Dermis blood vessel endothelial cell (primary cell): ENCODE results near the gene MGST3. TPM values are rescaled to one million over a fixed set of nuclear protein-coding genes. Genes with fewer than 3 reads are reported as not detected.
"Not testable (repeated sequence)": the region's sequence is repeated elsewhere in the genome, so short reads cannot be mapped to it uniquely, and the experiment has no call there.

Source experiments
- DNase-seq: peaks from one replicate; pipeline ENCODE4 v3.0.0; 2010
- total RNA-seq: library from RNA; depleted of rRNA; stranded (reverse); fragments of >200 nt; gene quantifications from 2 replicates; pipeline ENCODE4 v1.2.3, GENCODE V29; 2014

MGST3 gene
- 103 and 166 TPM in 2 replicates for total RNA-seq

DNA sequence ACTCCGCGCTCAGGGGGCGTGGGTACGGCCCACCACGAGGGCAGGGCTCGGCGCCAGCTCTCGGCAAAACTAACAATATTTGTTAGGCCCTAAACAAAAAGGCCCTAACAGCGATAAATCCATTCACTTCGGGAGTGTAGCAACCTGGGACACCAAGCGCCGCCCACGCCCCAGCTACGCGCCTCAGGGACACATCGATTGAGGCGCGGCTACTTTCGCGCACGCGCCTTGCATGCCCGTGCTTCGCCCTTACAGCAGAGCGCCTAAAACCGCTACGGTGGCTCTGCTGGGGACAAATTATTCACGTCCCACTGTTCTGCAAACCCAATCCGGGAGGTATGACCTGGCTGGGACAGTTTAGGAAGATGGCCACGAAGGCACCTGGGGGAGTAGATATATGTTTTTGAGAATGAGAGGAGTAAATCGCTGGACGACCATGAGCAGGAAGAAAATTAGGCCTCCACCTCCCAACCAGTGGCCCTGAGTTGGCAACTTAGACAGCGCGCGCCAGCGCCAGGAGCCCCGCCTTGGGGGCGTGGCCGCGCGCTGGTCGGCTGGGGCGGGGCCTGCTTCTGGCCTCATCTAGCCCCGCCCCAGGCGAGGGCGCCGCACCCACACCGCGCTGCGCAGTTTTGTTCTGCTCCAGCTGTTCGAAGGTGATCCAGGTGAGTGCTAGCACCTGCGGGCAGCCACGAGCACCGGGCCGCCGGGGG lies at the start of gene MGST3:
Gene MGST3 (plus strand): TSS at position 606 of the 713 bp plus-strand sequence. CDS start 18,614 bp downstream, outside the sequence.
- DNase-seq, result peak; percentile 96

GRCh38 chr1:165581926-165582325 lies 49.1 kb upstream of the MGST3 start:
- no peak for DNase-seq

DNA sequence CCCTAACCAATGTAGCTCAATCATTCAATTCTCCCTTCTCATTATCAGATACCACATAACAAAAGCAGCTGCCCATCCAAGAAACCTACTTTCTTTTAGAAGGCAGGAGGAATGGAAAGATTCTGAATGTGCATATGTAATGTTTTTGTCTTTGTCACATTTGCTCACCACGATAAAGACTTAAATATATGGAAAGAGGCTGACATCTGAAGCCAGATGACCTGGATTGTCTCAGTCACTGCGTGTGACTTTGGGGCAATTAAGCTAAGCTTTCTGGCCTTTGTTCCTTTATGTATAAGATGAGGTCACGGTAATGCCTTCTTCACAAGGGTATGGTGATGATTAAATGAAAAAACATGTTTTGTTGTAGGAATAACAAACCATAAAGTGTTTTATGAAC lies 44.6 kb upstream of the MGST3 start:
- no peak for DNase-seq

DNA sequence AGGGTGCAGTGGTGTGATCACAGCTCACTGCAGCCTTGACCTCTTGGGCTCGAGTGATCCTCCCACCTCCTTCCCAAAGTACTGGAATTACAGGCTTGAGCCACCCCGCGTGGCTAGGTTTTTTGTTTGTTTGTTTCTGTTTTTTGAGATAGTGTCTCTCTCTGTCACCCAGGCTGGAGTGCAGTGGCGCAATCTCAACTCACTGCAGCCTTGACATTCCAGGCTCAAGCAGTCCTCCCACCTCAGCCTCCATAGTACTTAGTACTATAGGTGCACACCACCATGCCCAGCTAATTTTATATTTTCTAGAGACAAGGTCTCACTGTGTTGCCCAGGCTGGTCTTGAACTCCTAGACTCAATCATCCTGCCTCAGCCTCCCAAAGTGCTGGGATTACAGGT lies 39.6 kb upstream of the MGST3 start:
- not testable (repeated sequence) for DNase-seq

DNA sequence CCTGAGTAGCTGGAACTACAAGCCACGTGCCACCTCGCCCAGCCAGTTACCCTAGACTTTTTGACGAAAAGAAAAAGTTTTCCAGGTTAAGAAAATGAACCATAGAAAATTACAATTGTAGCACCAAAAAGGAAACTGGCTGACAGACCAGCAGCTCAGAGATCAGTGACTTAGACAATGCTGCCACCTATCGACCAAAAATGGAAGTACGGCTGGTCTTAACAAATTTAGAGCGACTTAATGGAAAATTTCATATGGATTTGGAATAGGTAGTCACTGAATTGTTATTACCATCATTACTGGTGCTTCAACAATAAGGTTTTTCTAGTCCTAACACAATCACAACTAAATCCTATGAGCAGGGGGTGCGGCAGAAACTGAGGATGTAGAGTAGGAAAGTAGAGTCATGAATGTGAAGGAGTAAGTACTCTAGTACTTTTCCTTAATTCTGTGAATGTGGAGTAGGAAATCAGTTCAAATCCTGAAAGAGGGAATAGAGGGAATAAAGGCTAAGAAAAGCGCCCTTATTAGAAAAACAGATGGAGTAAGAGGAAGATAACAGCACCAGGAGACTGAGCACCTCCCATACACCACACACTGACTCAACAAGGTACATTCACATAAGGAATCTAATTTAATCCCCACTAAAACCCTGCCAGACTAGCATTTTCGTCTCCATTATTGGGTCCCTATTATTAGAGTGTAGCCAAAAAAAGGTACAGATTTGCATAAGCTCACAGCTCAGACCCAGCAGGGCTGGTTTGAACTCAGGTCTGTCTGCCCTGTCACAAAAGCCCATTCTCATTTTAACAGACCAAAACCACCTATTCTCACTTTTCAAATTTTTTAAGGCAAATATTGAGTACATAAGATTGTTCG lies 37.9 kb upstream of the MGST3 start:
- peak; percentile 92 for DNase-seq

DNA sequence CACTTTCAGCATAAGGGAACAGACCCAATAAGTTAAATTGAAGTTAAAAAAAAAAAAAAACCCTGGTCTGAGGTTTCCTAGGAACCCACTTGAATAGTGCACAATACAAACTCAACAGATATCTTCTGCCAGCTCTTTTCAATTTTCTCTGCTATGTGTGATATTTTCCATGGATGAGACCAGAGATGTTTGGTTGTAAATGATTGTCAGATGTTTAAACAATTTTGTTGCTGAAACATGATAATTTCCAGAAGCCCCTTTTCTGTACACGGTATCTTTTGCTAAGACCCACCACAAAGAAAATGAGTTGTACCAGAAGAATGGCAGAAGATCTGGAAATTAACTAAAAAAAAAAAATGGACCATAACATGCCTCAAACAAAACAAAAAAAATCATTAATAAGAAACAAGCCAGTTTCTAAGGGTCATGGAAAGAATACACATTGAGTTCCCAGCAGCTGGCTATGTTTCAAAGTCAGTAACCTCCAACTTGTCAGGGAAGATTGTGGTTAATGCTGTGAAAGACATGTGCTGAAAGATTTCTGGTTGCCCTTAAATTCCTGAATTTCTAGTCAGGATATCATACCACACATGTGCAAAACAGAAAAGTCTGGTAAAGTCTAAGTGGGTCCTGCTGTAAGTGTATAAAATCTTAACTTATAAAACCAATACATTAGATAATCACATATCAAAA lies 35.6 kb upstream of the MGST3 start:
- DNase-seq, result no peak

- peak; percentile 98 for DNase-seq
These were observed 33.0 kb upstream of the MGST3 start for GRCh38 chr1:165597883-165598675.

- DNase-seq, result no peak
These were observed 32.4 kb upstream of the MGST3 start for GRCh38 chr1:165598676-165599059.

DNA sequence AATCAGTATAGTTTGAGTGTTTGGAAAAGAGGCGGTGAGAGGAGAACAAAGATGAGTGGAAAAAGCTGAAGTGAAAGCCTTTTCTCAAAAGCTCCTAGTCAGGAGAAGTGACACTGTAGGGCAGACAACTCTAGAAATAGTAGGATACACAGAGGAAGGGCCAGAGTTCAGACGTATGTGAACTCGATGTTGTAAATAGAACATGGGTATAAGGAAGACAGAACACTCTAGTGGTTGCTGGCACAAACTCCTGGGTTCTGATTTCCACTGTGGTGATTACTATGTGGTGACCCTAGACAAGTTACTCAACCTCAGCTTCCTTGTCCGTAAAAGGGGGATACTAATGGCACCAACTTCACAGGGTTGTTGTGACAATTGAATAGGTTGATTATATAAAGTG lies 30.2 kb upstream of the MGST3 start:
- no peak for DNase-seq

DNA sequence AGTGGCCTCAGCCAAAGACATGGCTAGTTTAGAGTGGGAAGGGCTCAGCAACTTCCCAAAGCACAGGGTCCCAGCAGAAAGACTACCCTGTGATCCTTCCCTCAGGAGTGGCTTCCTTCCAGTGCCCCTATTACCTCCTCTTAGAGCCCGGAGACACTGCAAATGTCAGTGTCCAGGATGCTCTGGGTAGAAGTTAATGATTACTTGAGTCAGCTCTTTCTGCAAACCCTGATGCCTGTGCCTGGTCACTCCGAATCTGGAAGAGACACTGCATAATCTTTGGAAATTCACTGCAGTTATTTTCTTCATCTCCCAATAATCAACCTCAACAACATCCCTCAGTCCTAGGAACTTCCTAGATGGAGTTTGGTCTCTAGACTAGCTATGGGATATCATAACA lies 27.2 kb upstream of the MGST3 start:
- no peak for DNase-seq

GRCh38 chr1:165605246-165605645 lies 25.8 kb upstream of the MGST3 start:
- no peak for DNase-seq

DNA sequence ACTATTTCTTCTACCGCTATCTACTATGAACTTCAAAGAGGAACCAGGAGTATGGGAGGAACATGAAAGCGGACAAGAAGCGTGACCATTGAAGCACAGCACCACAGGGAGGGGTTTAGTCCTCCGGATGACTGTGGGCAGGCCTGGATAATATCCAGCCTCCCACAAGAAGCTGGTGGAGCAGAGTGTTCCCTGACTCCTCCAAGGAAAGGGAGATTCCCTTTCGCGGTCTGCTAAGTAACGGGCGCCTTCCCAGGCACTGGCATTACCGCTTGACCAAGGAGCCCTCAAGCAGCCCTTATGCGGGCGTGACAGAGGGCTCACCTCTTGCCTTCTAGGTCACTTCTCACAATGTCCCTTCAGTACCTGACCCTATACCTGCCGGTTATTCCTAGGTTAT lies 24.4 kb upstream of the MGST3 start:
- DNase-seq, result not testable (repeated sequence)

- DNase-seq, result no peak
These were observed 20.2 kb upstream of the MGST3 start for GRCh38 chr1:165610866-165611265.

DNA sequence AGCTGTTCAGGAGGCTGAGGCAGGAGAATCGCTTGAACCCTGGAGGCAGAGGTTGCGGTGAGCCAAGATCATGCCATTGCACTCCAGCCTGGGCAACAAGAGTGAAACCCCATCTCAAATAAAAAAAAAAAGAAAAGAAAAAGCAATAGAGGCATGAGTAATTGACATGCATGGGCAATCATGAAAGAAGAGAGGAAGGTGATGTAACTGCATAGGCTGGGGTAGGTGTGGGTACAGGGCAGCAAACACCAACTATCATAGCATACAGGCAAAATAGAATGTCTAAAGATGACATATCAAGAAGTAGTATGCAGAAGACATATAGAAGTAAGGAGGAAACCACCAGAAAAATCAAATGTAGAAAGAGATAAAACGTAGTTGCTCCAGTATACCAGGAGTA lies 19.0 kb upstream of the MGST3 start:
- DNase-seq, result no peak

DNA sequence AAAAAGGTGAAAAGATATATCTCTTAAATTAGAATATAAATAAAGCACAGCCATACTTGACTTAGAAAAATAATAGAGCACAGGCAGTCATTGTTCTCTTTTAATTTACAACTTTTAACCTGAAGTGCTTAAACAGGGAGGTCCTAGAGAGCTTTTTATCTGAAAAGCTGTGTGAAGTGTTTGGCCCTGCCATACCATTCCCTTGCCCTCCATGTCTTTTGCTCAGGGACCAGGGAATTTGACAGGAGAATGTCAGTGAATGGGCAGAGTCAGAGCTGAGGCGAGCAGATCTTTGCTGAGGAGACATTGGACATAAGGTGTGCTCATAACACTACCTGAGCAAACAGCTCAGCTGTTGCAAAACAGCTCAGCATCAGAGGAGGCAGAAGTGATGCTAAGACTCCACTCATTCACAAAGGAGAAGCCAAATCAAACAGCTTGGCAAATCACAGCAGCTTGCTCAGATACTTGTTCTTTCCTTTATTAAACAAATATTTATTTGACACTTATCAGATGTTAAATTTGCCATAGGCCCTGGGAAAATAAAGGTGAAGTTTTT lies 14.9 kb upstream of the MGST3 start:
- DNase-seq, result no peak

GRCh38 chr1:165616987-165617546 lies 14.0 kb upstream of the MGST3 start:
- no peak for DNase-seq

- no peak for DNase-seq
These were observed 11.3 kb upstream of the MGST3 start for GRCh38 chr1:165619647-165620151.

- DNase-seq, result no peak
These were observed 7.4 kb upstream of the MGST3 start for GRCh38 chr1:165623624-165624023.

DNA sequence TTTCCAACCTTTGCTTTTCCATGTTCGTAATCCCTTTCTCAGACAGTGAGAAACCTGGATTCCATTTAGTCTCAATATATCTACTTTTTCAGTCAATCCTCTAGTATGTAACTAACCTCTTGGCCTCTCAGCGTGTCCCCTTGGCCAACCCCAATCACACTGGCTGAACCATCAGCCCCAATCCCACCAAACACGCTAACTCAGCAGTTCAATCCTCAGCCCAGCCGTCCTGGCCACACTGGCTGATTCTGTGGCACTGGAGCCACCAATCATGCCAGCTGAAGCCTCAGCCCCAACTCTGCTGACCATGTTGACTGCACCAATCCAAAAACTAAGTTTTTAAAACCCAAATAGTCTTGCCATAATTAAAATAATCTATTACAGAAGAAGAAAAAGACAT lies 6.6 kb upstream of the MGST3 start:
- no peak for DNase-seq

GRCh38 chr1:165628147-165628822 lies 2.7 kb upstream of the MGST3 start:
- DNase-seq, result no peak

DNA sequence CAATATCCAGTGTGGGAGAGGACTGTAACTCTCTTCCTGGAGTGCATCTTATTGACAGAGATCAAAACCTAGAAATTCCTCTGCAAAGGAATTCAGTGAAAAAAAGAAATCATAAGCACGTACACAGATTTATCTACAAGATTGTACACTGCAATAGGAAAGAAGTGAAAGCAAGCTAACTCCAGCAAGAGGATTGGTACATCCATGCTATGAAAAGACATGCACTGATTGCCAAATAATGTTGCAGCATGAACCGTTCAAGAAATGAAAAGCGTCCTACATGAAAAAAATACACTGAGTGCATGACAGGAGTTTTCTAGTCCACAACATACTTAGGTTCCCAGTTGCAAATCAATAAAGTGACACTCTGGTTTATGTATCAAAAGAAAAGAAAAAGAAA lies 1.9 kb upstream of the MGST3 start:
- DNase-seq, result no peak
